GM21526 (cell line): ENCODE measurements around the gene AFAP1L2.
"Not testable (repeated sequence)": the region's sequence is repeated elsewhere in the genome, so short reads cannot be mapped to it uniquely, and the experiment has no call there.

Experiments used
- ATAC-seq: cut with Tn5 transposase; IDR thresholded peaks from one replicate; pipeline ENCODE4 v1.9.1; 2021; ENCODE audit warnings: moderate library complexity; ENCODE audit not compliant: unreplicated experiment, low FRiP score

The AFAP1L2 gene

GRCh38 chr10:114364726-114365125 is 39.6 kb downstream of the AFAP1L2 start:
- no peak for ATAC-seq

- ATAC-seq, result no peak
These were observed 40.4 kb downstream of the AFAP1L2 start for GRCh38 chr10:114363745-114364454.

GRCh38 chr10:114362826-114363355 is 41.4 kb downstream of the AFAP1L2 start:
- no peak for ATAC-seq

- ATAC-seq, result no peak
These were observed 44.4 kb downstream of the AFAP1L2 start for GRCh38 chr10:114359953-114360345.

- ATAC-seq, result no peak
These were observed 45.0 kb downstream of the AFAP1L2 start for GRCh38 chr10:114359041-114359952.

- ATAC-seq, result no peak
These were observed 46.7 kb downstream of the AFAP1L2 start for GRCh38 chr10:114357515-114357996.

GRCh38 chr10:114356751-114357514 is 47.4 kb downstream of the AFAP1L2 start:
- no peak for ATAC-seq

GRCh38 chr10:114356126-114356525 is 48.2 kb downstream of the AFAP1L2 start:
- ATAC-seq, result no peak

GRCh38 chr10:114353383-114353782 is 50.9 kb downstream of the AFAP1L2 start:
- ATAC-seq, result no peak

GRCh38 chr10:114352653-114353298 is 51.5 kb downstream of the AFAP1L2 start:
- ATAC-seq, result no peak

GRCh38 chr10:114350751-114351150 is 53.6 kb downstream of the AFAP1L2 start:
- no peak for ATAC-seq

GRCh38 chr10:114349522-114350215 is 54.6 kb downstream of the AFAP1L2 start:
- ATAC-seq, result no peak

- ATAC-seq, result not testable (repeated sequence)
These were observed 55.2 kb downstream of the AFAP1L2 start for GRCh38 chr10:114349071-114349470.

GRCh38 chr10:114347791-114348190 is 56.5 kb downstream of the AFAP1L2 start:
- no peak for ATAC-seq

- no peak for ATAC-seq
These were observed 57.1 kb downstream of the AFAP1L2 start for GRCh38 chr10:114347241-114347640.

GRCh38 chr10:114346176-114347031 is 57.9 kb downstream of the AFAP1L2 start:
- ATAC-seq, result no peak

- ATAC-seq, result no peak
These were observed 58.6 kb downstream of the AFAP1L2 start for GRCh38 chr10:114345701-114346100.
